Nephron progenitor cell (in vitro differentiated cells): ENCODE data around the gene FRRS1L.

Experiments used
- DNase-seq: peaks from one replicate; pipeline ENCODE4 v3.0.0; 2021
- H3K27ac Mint-ChIP-seq: 2 replicates; pipeline ENCODE4 v1.8.0; 2021; ENCODE audit warnings: mild to moderate bottlenecking, moderate library complexity, mixed read lengths
- H3K27me3 Mint-ChIP-seq: 2 replicates; pipeline ENCODE4 v1.8.0; 2021; ENCODE audit warnings: mild to moderate bottlenecking, low read depth, mixed read lengths; ENCODE audit not compliant: poor library complexity
- H3K36me3 Mint-ChIP-seq: 2 replicates; pipeline ENCODE4 v1.8.0; 2021; ENCODE audit warnings: low read depth, mixed read lengths
- H3K4me1 Mint-ChIP-seq: 2 replicates; pipeline ENCODE4 v1.8.0; 2021; ENCODE audit warnings: mixed read lengths
- H3K4me3 Mint-ChIP-seq: 2 replicates; pipeline ENCODE4 v1.8.0; 2021; ENCODE audit warnings: mild to moderate bottlenecking, moderate library complexity, mixed read lengths
- H3K9me3 Mint-ChIP-seq: 2 replicates; pipeline ENCODE4 v1.8.0; 2021; ENCODE audit warnings: mild to moderate bottlenecking, moderate library complexity, mixed read lengths
- TF ChIP-seq, protein P1 (sequence below): fragments of 200-600 bp; sonication (generic); IDR thresholded peaks from 2 replicates; pipeline ENCODE4 v1.5.0; 2021; ENCODE audit warnings: antibody characterized with exemption

Gene FRRS1L

GRCh38 chr9:109149722-109150121, 17.3 kb downstream of the FRRS1L start:
- no peaks in the 10 kb centered on the region for H3K36me3 Mint-ChIP-seq
- no peak overlapping the region for H3K27ac Mint-ChIP-seq
- peaks cover 6% of the 10 kb centered on the region for H3K27me3 Mint-ChIP-seq
- no peak overlapping the region for H3K4me3 Mint-ChIP-seq
- TF ChIP-seq, protein P1, sequence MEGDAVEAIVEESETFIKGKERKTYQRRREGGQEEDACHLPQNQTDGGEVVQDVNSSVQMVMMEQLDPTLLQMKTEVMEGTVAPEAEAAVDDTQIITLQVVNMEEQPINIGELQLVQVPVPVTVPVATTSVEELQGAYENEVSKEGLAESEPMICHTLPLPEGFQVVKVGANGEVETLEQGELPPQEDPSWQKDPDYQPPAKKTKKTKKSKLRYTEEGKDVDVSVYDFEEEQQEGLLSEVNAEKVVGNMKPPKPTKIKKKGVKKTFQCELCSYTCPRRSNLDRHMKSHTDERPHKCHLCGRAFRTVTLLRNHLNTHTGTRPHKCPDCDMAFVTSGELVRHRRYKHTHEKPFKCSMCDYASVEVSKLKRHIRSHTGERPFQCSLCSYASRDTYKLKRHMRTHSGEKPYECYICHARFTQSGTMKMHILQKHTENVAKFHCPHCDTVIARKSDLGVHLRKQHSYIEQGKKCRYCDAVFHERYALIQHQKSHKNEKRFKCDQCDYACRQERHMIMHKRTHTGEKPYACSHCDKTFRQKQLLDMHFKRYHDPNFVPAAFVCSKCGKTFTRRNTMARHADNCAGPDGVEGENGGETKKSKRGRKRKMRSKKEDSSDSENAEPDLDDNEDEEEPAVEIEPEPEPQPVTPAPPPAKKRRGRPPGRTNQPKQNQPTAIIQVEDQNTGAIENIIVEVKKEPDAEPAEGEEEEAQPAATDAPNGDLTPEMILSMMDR: no peak
- H3K9me3 Mint-ChIP-seq: peaks cover 28% of the 10 kb centered on the region
- no peaks in the 10 kb centered on the region for H3K4me1 Mint-ChIP-seq
- DNase-seq: no peak

GRCh38 chr9:109149089-109149488, 18.0 kb downstream of the FRRS1L start:
- Mint-ChIP-seq H3K4me3 (no peak overlapping the region), H3K27me3 (peaks cover 6% of the 10 kb centered on the region), H3K4me1 (no peaks in the 10 kb centered on the region), H3K27ac (no peak overlapping the region), H3K36me3 (no peaks in the 10 kb centered on the region), H3K9me3 (peaks cover 23% of the 10 kb centered on the region)
- no peak for DNase-seq
- TF ChIP-seq, protein P1: no peak

DNA sequence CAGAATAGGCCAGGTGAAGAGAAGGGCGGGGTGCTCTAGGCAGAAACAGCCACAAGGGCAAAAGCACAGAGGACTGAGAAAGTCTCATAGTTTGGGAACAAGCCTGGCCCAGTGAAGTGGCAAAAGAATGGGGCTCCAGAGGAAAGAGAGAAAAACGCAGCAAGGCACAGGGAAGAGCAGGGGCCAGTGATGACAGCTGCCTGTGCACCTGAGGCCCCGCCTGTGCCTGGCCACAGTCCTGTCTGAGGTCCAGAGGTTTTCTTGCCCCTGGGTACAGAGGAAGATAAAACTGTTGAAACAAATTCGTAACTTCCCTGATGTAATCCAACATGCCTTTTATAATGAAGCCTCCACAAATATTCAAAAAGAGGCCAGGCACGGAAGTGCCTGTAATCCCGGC, 22.0 kb downstream of the FRRS1L start:
- DNase-seq: no peak
- H3K36me3 Mint-ChIP-seq: no peaks in the 10 kb centered on the region
- no peaks in the 10 kb centered on the region for H3K9me3 Mint-ChIP-seq
- peaks cover 6% of the 10 kb centered on the region for H3K27me3 Mint-ChIP-seq
- TF ChIP-seq, protein P1: no peak
- no peak overlapping the region for H3K4me3 Mint-ChIP-seq
- H3K27ac Mint-ChIP-seq: no peak overlapping the region
- no peaks in the 10 kb centered on the region for H3K4me1 Mint-ChIP-seq

DNA sequence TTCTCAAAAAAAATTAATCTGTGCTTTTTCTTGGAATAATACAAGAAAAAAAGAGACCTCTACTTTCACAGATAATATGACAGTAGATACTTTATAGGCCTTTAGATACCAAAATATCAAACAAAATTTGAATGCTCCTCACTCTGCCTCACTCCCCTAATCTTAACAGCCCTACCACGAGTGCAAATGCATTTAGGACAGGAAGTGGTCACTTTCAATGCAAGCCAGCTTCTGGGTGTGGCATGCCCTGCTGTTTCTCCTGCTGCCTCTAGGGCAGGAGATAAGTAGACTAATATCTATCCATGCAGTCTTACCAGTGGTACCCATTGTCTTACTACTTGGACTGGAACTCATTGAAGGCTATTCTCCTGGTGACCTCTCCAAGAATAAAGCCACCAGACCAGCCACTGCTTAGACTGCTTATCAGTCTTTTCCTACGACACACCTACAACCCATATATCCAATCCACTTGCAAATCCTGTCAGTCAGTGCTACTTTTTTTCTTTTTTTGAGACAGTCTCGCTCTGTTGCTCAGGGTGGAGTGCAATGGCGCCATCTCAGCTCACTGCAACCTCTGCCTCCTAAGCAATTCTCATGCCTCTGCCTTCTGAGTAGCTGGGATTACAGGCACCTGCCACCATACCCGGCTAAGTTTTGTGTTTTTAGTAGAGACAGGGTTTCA, 23.0 kb downstream of the FRRS1L start:
- Mint-ChIP-seq H3K27ac (no peak overlapping the region), H3K9me3 (no peaks in the 10 kb centered on the region), H3K4me1 (no peaks in the 10 kb centered on the region), H3K36me3 (no peaks in the 10 kb centered on the region), H3K4me3 (no peak overlapping the region), H3K27me3 (peaks cover 9% of the 10 kb centered on the region)
- TF ChIP-seq, protein P1: peak; percentile 29
- no peak for DNase-seq

GRCh38 chr9:109141375-109141774, 25.7 kb downstream of the FRRS1L start:
- TF ChIP-seq, protein P1: no peak
- Mint-ChIP-seq H3K9me3 (no peaks in the 10 kb centered on the region), H3K4me3 (no peak overlapping the region), H3K27me3 (peaks cover 12% of the 10 kb centered on the region), H3K4me1 (no peaks in the 10 kb centered on the region), H3K27ac (no peak overlapping the region), H3K36me3 (no peaks in the 10 kb centered on the region)
- no peak for DNase-seq

GRCh38 chr9:109139851-109140250, 27.2 kb downstream of the FRRS1L start:
- Mint-ChIP-seq H3K27me3 (peaks cover 8% of the 10 kb centered on the region), H3K4me3 (no peak overlapping the region), H3K4me1 (no peaks in the 10 kb centered on the region), H3K36me3 (no peaks in the 10 kb centered on the region), H3K9me3 (no peaks in the 10 kb centered on the region), H3K27ac (no peak overlapping the region)
- no peak for DNase-seq
- TF ChIP-seq, protein P1: no peak
